Neural progenitor cell (in vitro differentiated cells): ENCODE results near the gene C20orf96. TPM values are rescaled to one million over a fixed set of nuclear protein-coding genes. Genes with fewer than 3 reads are reported as not detected.

ENCODE experiments used
- DNase-seq: peaks from one replicate; pipeline ENCODE4 v3.0.0-alpha.2; 2016; ENCODE audit warnings: low spot score
- H2AFZ ChIP-seq: fragments of 200-600 bp; sonication (generic); replicated peaks from 2 replicates; pipeline ENCODE4 v1.6.1; 2016; ENCODE audit warnings: antibody characterized with exemption
- H3F3A ChIP-seq: fragments of 200-600 bp; sonication (generic); 2 replicates; pipeline ENCODE4 v1.6.1; 2016; ENCODE audit warnings: antibody characterized with exemption, low read depth
- H3K27ac ChIP-seq: fragments of 200-600 bp; sonication (generic); 2 replicates; pipeline ENCODE4 v1.5.1; 2016; ENCODE audit warnings: mild to moderate bottlenecking
- H3K27me3 ChIP-seq: fragments of 200-600 bp; sonication (generic); 2 replicates; pipeline ENCODE4 v1.6.1; 2016; ENCODE audit warnings: mild to moderate bottlenecking, moderate library complexity
- H3K36me3 ChIP-seq: fragments of 200-600 bp; sonication (generic); 2 replicates; pipeline ENCODE4 v1.5.1; 2016
- H3K4me1 ChIP-seq: fragments of 200-600 bp; sonication (generic); 2 replicates; pipeline ENCODE4 v1.6.1; 2016; ENCODE audit warnings: mixed run types
- H3K4me2 ChIP-seq: fragments of 200-600 bp; sonication (generic); 2 replicates; pipeline ENCODE4 v1.6.1; 2016
- H3K4me3 ChIP-seq: fragments of 200-600 bp; sonication (generic); 2 replicates; pipeline ENCODE4 v1.5.1; 2016
- H3K79me2 ChIP-seq: fragments of 200-600 bp; sonication (generic); 2 replicates; pipeline ENCODE4 v1.6.1; 2016; ENCODE audit warnings: low read depth
- H3K9ac ChIP-seq: fragments of 200-600 bp; sonication (generic); 2 replicates; pipeline ENCODE4 v1.6.1; 2016
- H3K9me3 ChIP-seq: fragments of 200-600 bp; sonication (generic); 2 replicates; pipeline ENCODE4 v1.5.1; 2016; ENCODE audit warnings: low read depth
- H4K20me1 ChIP-seq: fragments of 200-600 bp; sonication (generic); 2 replicates; pipeline ENCODE4 v1.6.1; 2016; ENCODE audit warnings: low read depth
- H3K27ac Mint-ChIP-seq: 3 replicates; pipeline ENCODE4 v1.8.0; 2021; ENCODE audit warnings: mixed read lengths
- H3K27me3 Mint-ChIP-seq: 2 replicates; pipeline ENCODE4 v1.8.0; 2022; ENCODE audit warnings: low read depth, mild to moderate bottlenecking, inconsistent platforms, moderate library complexity, mixed read lengths; ENCODE audit not compliant: insufficient read depth
- H3K36me3 Mint-ChIP-seq: 3 replicates; pipeline ENCODE4 v1.8.0; 2021; ENCODE audit warnings: mixed read lengths
- H3K4me1 Mint-ChIP-seq: 3 replicates; pipeline ENCODE4 v1.8.0; 2021; ENCODE audit warnings: mixed read lengths
- H3K4me3 Mint-ChIP-seq: 3 replicates; pipeline ENCODE4 v1.8.0; 2021; ENCODE audit warnings: mild to moderate bottlenecking, moderate library complexity, mixed read lengths
- H3K9me3 Mint-ChIP-seq: 3 replicates; pipeline ENCODE4 v1.8.0; 2020; ENCODE audit warnings: mixed read lengths
- EZH2 ChIP-seq: fragments of 200-600 bp; sonication (generic); IDR thresholded peaks from 2 replicates; pipeline ENCODE4 v1.6.1; 2017; ENCODE audit warnings: antibody characterized with exemption, mild to moderate bottlenecking, moderate library complexity
- EZH2phosphoT487 ChIP-seq: fragments of 200-600 bp; sonication (generic); IDR thresholded peaks from 2 replicates; pipeline ENCODE4 v1.6.1; 2017; ENCODE audit warnings: antibody characterized with exemption
- total RNA-seq: library from RNA; depleted of rRNA; stranded (reverse); fragments of >200 nt; gene quantifications from 2 replicates; pipeline ENCODE4 v1.2.3, GENCODE V29; 2015; ENCODE audit warnings: low replicate concordance
- TF ChIP-seq, protein P1 (sequence below): fragments of 200-600 bp; sonication (generic); IDR thresholded peaks from 2 replicates; pipeline ENCODE4 v1.5.1; 2017; ENCODE audit warnings: antibody characterized with exemption, mild to moderate bottlenecking

The C20orf96 gene
- total RNA-seq, 1 donor from 2014 or later = 6.0 TPM

DNA sequence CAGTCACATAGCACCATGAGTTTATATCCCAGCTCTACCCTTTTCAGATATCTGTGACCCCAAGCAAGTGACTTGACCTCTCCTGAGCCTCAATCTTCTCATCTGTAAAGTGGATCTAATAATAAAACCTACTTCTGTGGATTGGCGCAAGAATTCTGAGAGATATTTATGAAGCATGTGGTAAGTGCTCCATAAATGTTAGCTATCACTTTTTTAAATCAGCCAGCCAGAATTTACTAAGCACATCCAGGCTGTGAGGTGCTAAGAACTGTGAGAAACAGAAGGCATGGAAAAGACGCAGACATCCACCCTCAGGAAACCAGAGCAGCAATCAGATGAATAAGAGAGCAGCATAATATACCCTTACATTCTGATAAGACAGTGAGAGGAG lies 862 bp downstream of the C20orf96 start:
- Histone ChIP-seq H3K4me2 (peak overlapping the region; percentile 82), H3F3A (peaks cover 6% of the 10 kb centered on the region), H3K36me3 (no peaks in the 10 kb centered on the region), H3K9ac (peak overlapping the region; percentile 46), H3K4me3 (peak overlapping the region; percentile 78), H4K20me1 (no peaks in the 10 kb centered on the region), H3K27me3 (peaks cover 21% of the 10 kb centered on the region), H3K9me3 (no peaks in the 10 kb centered on the region), H2AFZ (peak overlapping the region; percentile 98), H3K4me1 (peaks cover 5% of the 10 kb centered on the region), H3K27ac (no peak overlapping the region), H3K79me2 (peaks cover 11% of the 10 kb centered on the region)
- H3K4me1 Mint-ChIP-seq = peaks cover 10% of the 10 kb centered on the region
- DNase-seq = no peak
- no peak overlapping the region for H3K4me3 Mint-ChIP-seq
- no peaks in the 10 kb centered on the region for H3K9me3 Mint-ChIP-seq
- peak overlapping the region; percentile 96 for H3K27ac Mint-ChIP-seq
- H3K27me3 Mint-ChIP-seq = peaks cover 2% of the 10 kb centered on the region
- TF ChIP-seq, protein P1, sequence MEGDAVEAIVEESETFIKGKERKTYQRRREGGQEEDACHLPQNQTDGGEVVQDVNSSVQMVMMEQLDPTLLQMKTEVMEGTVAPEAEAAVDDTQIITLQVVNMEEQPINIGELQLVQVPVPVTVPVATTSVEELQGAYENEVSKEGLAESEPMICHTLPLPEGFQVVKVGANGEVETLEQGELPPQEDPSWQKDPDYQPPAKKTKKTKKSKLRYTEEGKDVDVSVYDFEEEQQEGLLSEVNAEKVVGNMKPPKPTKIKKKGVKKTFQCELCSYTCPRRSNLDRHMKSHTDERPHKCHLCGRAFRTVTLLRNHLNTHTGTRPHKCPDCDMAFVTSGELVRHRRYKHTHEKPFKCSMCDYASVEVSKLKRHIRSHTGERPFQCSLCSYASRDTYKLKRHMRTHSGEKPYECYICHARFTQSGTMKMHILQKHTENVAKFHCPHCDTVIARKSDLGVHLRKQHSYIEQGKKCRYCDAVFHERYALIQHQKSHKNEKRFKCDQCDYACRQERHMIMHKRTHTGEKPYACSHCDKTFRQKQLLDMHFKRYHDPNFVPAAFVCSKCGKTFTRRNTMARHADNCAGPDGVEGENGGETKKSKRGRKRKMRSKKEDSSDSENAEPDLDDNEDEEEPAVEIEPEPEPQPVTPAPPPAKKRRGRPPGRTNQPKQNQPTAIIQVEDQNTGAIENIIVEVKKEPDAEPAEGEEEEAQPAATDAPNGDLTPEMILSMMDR = no peak
- no peak for TF ChIP-seq EZH2phosphoT487
- no peak for TF ChIP-seq EZH2
- H3K36me3 Mint-ChIP-seq = peaks cover 11% of the 10 kb centered on the region

DNA sequence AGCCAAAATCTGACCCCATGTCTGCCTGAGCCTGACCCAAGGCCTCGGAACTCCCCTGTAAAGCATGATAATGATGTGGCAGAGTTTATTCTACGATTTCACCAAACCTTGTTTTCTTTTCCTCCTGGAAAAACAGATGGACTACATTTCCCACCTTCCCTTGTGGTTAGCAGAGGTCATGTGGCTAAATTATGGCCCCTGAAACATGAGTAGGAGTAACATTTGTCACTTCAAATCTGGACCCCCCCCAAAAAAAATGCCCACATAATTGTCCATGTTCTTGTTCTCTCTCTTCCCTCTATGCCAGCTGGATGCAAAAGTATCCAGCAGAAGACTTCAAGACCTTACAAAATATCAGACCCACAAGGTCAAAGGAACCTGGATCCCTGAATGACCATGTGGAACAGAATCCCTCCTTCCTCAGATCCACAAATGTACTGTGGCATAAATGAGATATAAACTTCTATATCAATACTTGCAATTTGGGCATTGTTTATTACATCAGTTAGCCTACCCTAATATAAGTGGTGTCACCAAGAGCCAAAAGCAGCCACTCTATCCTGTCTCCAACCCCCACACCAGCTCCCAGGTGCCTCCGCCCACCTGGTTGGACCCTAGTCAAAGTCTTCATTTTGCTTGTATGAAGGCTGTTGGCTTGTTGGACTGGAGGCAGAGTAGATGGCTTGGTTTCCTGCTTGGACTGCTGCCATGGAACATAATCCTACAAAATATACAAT lies 1.4 kb downstream of the C20orf96 start:
- H3K4me1 ChIP-seq = peaks cover 5% of the 10 kb centered on the region
- Mint-ChIP-seq H3K4me1 (peaks cover 10% of the 10 kb centered on the region), H3K27ac (no peak overlapping the region), H3K4me3 (peak overlapping the region; percentile 63), H3K9me3 (no peaks in the 10 kb centered on the region), H3K36me3 (peaks cover 11% of the 10 kb centered on the region), H3K27me3 (peaks cover 3% of the 10 kb centered on the region)
- no peak overlapping the region for H2AFZ ChIP-seq
- no peaks in the 10 kb centered on the region for H4K20me1 ChIP-seq
- H3K36me3 ChIP-seq = no peaks in the 10 kb centered on the region
- peaks cover 6% of the 10 kb centered on the region for H3F3A ChIP-seq
- H3K9me3 ChIP-seq = no peaks in the 10 kb centered on the region
- DNase-seq = no peak
- no peak for TF ChIP-seq EZH2phosphoT487
- TF ChIP-seq, protein P1 = no peak
- H3K79me2 ChIP-seq = peaks cover 11% of the 10 kb centered on the region
- H3K27me3 ChIP-seq = peaks cover 20% of the 10 kb centered on the region
- H3K9ac ChIP-seq = no peak overlapping the region
- peak overlapping the region; percentile 82 for H3K4me2 ChIP-seq
- peak overlapping the region; percentile 78 for H3K4me3 ChIP-seq
- no peak overlapping the region for H3K27ac ChIP-seq

DNA sequence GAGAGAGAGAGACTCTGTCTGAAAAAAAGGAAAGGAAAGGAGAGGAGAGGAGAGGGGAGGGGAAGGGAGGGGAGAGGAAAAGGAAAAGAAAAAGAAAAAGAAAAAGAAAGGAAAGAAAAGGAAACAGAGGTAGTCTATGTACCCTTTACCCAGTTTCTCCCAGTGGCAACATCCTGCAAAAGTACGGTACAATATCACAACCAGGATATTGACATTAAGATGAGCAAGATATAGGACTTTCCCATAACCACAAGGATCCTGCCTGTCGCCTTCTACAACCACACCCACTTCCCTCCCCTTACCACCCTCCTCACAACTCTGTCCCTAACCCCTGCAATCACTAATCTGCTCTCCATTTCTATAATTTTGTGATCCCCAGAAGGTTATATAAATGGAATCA lies 4.0 kb downstream of the C20orf96 start:
- Mint-ChIP-seq H3K27me3 (peaks cover 4% of the 10 kb centered on the region), H3K36me3 (peaks cover 18% of the 10 kb centered on the region), H3K9me3 (no peaks in the 10 kb centered on the region), H3K4me1 (peaks cover 8% of the 10 kb centered on the region), H3K4me3 (no peak overlapping the region), H3K27ac (peak overlapping the region; percentile 36)
- H3K9ac ChIP-seq = no peak overlapping the region
- H3K27ac ChIP-seq = no peak overlapping the region
- no peaks in the 10 kb centered on the region for H3K36me3 ChIP-seq
- H3K27me3 ChIP-seq = peaks cover 8% of the 10 kb centered on the region
- DNase-seq = no peak
- TF ChIP-seq, protein P1 = no peak
- TF ChIP-seq EZH2 (no peak), EZH2phosphoT487 (no peak)
- H3K4me3 ChIP-seq = no peak overlapping the region
- no peak overlapping the region for H3K4me2 ChIP-seq
- H4K20me1 ChIP-seq = no peaks in the 10 kb centered on the region
- H2AFZ ChIP-seq = no peak overlapping the region
- H3K4me1 ChIP-seq = peaks cover 5% of the 10 kb centered on the region
- H3K79me2 ChIP-seq = peaks cover 11% of the 10 kb centered on the region
- no peaks in the 10 kb centered on the region for H3K9me3 ChIP-seq
- H3F3A ChIP-seq = peaks cover 6% of the 10 kb centered on the region
